Neural cell (in vitro differentiated cells): ENCODE results near the gene SKI. TPM values are rescaled to one million over a fixed set of nuclear protein-coding genes. Genes with fewer than 3 reads are reported as not detected.

Experiments used
- H2AFZ ChIP-seq: fragments of 200-600, 300-800 bp; sonication (generic), shearing (Covaris generic); 2 replicates; pipeline ENCODE4 v1.6.0; 2014; ENCODE audit warnings: low read depth, mild to moderate bottlenecking, antibody characterized with exemption, low read length, moderate library complexity
- H3F3A ChIP-seq: fragments of 200-600 bp; shearing (Covaris generic); 2 replicates; pipeline ENCODE4 v1.6.1; 2016; ENCODE audit warnings: mild to moderate bottlenecking, moderate library complexity, mixed read lengths, antibody characterized with exemption, low read length; ENCODE audit not compliant: insufficient read depth, poor library complexity, severe bottlenecking
- H3K27ac ChIP-seq: fragments of 200-600, 300-800 bp; sonication (generic), shearing (Covaris generic); 2 replicates; pipeline ENCODE4 v1.5.1; 2014; ENCODE audit warnings: mild to moderate bottlenecking, low read length, moderate library complexity
- H3K27me3 ChIP-seq: fragments of 300-800, 200-600 bp; sonication (generic), shearing (Covaris generic); 2 replicates; pipeline ENCODE4 v1.6.0; 2014; ENCODE audit warnings: mild to moderate bottlenecking, low read depth, low read length, moderate library complexity; ENCODE audit not compliant: insufficient read depth
- H3K36me3 ChIP-seq: fragments of 300-800, 200-600 bp; sonication (generic), shearing (Covaris generic); 2 replicates; pipeline ENCODE4 v1.5.1; 2014; ENCODE audit warnings: mild to moderate bottlenecking, antibody characterized with exemption, low read length, moderate library complexity; ENCODE audit not compliant: insufficient read depth
- H3K4me2 ChIP-seq: fragments of 300-800, 200-600 bp; sonication (generic), shearing (Covaris generic); 2 replicates; pipeline ENCODE4 v1.6.0; 2014; ENCODE audit warnings: mild to moderate bottlenecking, low read length
- H3K4me3 ChIP-seq: fragments of 300-800, 200-600 bp; sonication (generic), shearing (Covaris generic); 2 replicates; pipeline ENCODE4 v1.5.1; 2014; ENCODE audit warnings: mild to moderate bottlenecking, low read length, moderate library complexity
- H3K79me2 ChIP-seq: fragments of 200-600 bp; shearing (Covaris generic); replicated peaks from 2 replicates; pipeline ENCODE4 v1.6.0; 2014; ENCODE audit warnings: mild to moderate bottlenecking, low read length, moderate library complexity; ENCODE audit not compliant: insufficient read depth
- H3K9ac ChIP-seq: fragments of 300-800, 200-600 bp; sonication (generic), shearing (Covaris generic); 2 replicates; pipeline ENCODE4 v1.6.1; 2016; ENCODE audit warnings: mild to moderate bottlenecking, low read length, mixed read lengths
- H3K9me2 ChIP-seq: fragments of 200-600 bp; shearing (Covaris generic); 2 replicates; pipeline ENCODE4 v1.6.1; 2016; ENCODE audit warnings: mild to moderate bottlenecking, low read length, mixed read lengths; ENCODE audit not compliant: insufficient read depth
- H3K9me3 ChIP-seq: fragments of 200-600, 300-800 bp; sonication (generic), shearing (Covaris generic); 2 replicates; pipeline ENCODE4 v1.6.1; 2016; ENCODE audit warnings: mild to moderate bottlenecking, mixed run types, low read length, moderate library complexity, mixed read lengths
- H4K20me1 ChIP-seq: fragments of 200-600 bp; shearing (Covaris generic); 2 replicates; pipeline ENCODE4 v1.6.1; 2016; ENCODE audit warnings: mild to moderate bottlenecking, mixed run types; ENCODE audit not compliant: insufficient read depth
- EP300 ChIP-seq: fragments of 450-650 bp; conservative IDR thresholded peaks from 2 replicates; pipeline ENCODE4 v1.6.1; 2014; ENCODE audit warnings: antibody characterized with exemption, mild to moderate bottlenecking, moderate library complexity; ENCODE audit not compliant: poor library complexity, severe bottlenecking
- EZH2 ChIP-seq: fragments of 200-600, 300-800 bp; shearing (Covaris generic), sonication (generic); IDR thresholded peaks from 2 replicates; pipeline ENCODE4 v1.6.1; 2014; ENCODE audit warnings: antibody characterized with exemption, low read length, borderline replicate concordance, mild to moderate bottlenecking; ENCODE audit not compliant: insufficient read depth, poor library complexity, severe bottlenecking
- MXI1 ChIP-seq: fragments of 450-650 bp; conservative IDR thresholded peaks from 2 replicates; pipeline ENCODE4 v1.6.1; 2014; ENCODE audit warnings: antibody characterized with exemption, mild to moderate bottlenecking; ENCODE audit not compliant: poor library complexity, severe bottlenecking
- POLR2AphosphoS5 ChIP-seq: IDR thresholded peaks from 2 replicates; pipeline ENCODE4 v1.6.1; 2012
- RAD21 ChIP-seq: fragments of 450-650 bp; conservative IDR thresholded peaks from 2 replicates; pipeline ENCODE4 v1.6.1; 2014; ENCODE audit warnings: antibody characterized with exemption, mild to moderate bottlenecking, moderate library complexity
- SMC3 ChIP-seq: fragments of 450-650 bp; conservative IDR thresholded peaks from 2 replicates; pipeline ENCODE4 v1.6.1; 2014; ENCODE audit warnings: antibody characterized with exemption, mild to moderate bottlenecking, moderate library complexity; ENCODE audit not compliant: poor library complexity
- TAF1 ChIP-seq: IDR thresholded peaks from 2 replicates; pipeline ENCODE4 v1.6.1; 2012; ENCODE audit warnings: low read depth
- polyA plus RNA-seq: library from polyadenylated mRNA; depleted of rRNA; stranded (reverse); fragments of >200 nt; gene quantifications from 2 replicates; pipeline ENCODE4 v1.2.3, GENCODE V29; 2014
- TF ChIP-seq, protein P1 (sequence below): fragments of 450-650 bp; IDR thresholded peaks from 2 replicates; pipeline ENCODE4 v1.5.1; 2014; ENCODE audit warnings: antibody characterized with exemption, mild to moderate bottlenecking, moderate library complexity; ENCODE audit not compliant: poor library complexity, severe bottlenecking
- TF ChIP-seq, protein P2 (sequence below): IDR thresholded peaks from 2 replicates; pipeline ENCODE4 v1.6.1; 2012; ENCODE audit warnings: borderline replicate concordance

The SKI gene
- polyA plus RNA-seq, 1 donor from 2014 or later: 4.1 TPM

DNA sequence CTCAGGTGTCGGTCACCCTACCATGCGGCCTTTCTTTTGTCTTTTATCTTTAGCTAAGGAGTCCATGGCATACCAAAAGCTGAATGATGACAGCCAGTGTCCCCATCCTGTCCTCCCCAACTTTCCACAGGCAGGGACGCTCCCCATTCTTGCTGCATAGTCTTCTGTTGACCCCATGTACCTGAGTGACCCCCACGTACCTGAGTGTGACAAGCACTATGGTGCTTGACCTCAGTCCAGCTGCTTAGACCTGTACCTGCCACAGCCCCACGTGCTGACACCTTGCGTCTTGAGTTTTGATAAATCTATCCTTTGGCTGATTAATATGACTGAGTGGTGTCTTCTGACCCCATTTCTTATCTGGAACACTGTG, 26.9 kb downstream of the SKI start:
- TF ChIP-seq EZH2 (no peak), RAD21 (no peak), TAF1 (no peak), EP300 (no peak)
- H3K9me3 ChIP-seq: no peaks in the 10 kb centered on the region
- H3K9ac ChIP-seq: no peak overlapping the region

DNA sequence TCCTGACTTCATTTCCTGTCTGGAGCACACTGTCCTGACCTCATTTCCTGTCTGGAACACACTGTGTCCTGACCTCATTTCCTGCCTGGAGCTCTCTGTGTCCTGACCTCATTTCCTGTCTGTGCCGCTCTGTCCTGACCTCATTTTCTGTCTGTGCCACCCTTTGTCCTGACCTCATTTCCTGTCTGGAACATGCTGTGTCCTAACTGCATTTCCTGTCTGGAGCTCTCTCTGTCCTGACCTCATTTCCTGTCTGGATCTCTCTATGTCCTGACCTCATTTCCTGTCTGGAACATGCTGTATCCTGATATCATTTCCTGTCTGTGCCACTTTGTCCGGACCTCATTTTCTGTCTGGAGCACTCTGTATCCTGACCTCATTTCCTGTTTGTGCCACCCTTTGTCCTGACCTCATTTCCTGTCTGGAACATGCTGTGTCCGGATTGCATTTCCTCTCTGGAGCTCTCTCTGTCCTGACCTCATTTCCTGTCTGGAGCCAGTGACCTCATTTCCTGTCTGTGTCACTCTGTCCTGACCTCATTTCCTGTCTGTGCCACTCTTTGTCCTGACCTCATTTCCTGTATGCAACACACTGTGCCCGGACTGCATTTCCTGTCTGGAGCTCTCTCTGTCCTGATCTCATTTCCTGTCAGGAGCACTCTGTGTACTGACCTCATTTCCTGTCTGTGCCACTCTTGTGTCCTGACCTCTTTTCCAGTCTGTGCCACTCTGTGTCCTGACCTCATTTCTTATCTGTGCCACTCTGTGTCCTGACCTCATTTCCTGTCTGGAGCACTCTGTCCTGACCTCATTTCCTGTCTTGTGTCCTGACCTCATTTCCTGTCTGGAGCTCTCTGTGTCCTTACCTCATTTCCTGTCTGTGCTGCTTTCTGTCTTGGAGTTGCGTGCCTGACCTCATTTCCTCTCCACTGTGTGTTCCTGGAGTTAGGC, 27.6 kb downstream of the SKI start:
- Histone ChIP-seq H3K9me2 (no peaks in the 10 kb centered on the region), H3K9ac (no peak overlapping the region), H3K36me3 (no peaks in the 10 kb centered on the region), H3K9me3 (no peaks in the 10 kb centered on the region), H3F3A (no peaks in the 10 kb centered on the region), H3K4me3 (no peak overlapping the region), H4K20me1 (no peaks in the 10 kb centered on the region), H2AFZ (no peak overlapping the region), H3K4me2 (no peak overlapping the region), H3K79me2 (peaks cover 92% of the 10 kb centered on the region), H3K27me3 (no peaks in the 10 kb centered on the region), H3K27ac (peak overlapping the region; percentile 56)
- TF ChIP-seq, protein P1, sequence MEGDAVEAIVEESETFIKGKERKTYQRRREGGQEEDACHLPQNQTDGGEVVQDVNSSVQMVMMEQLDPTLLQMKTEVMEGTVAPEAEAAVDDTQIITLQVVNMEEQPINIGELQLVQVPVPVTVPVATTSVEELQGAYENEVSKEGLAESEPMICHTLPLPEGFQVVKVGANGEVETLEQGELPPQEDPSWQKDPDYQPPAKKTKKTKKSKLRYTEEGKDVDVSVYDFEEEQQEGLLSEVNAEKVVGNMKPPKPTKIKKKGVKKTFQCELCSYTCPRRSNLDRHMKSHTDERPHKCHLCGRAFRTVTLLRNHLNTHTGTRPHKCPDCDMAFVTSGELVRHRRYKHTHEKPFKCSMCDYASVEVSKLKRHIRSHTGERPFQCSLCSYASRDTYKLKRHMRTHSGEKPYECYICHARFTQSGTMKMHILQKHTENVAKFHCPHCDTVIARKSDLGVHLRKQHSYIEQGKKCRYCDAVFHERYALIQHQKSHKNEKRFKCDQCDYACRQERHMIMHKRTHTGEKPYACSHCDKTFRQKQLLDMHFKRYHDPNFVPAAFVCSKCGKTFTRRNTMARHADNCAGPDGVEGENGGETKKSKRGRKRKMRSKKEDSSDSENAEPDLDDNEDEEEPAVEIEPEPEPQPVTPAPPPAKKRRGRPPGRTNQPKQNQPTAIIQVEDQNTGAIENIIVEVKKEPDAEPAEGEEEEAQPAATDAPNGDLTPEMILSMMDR: no peak
- TF ChIP-seq TAF1 (no peak), MXI1 (no peak)

More for the DNA sequence above, 26.9 kb downstream of the SKI start:
- Histone ChIP-seq H3K27ac (peak overlapping the region; percentile 56), H3K9me2 (no peaks in the 10 kb centered on the region), H3F3A (no peaks in the 10 kb centered on the region), H3K36me3 (no peaks in the 10 kb centered on the region), H4K20me1 (no peaks in the 10 kb centered on the region), H3K4me3 (no peak overlapping the region), H3K79me2 (peaks cover 92% of the 10 kb centered on the region), H2AFZ (no peak overlapping the region), H3K4me2 (no peak overlapping the region), H3K27me3 (no peaks in the 10 kb centered on the region)

DNA sequence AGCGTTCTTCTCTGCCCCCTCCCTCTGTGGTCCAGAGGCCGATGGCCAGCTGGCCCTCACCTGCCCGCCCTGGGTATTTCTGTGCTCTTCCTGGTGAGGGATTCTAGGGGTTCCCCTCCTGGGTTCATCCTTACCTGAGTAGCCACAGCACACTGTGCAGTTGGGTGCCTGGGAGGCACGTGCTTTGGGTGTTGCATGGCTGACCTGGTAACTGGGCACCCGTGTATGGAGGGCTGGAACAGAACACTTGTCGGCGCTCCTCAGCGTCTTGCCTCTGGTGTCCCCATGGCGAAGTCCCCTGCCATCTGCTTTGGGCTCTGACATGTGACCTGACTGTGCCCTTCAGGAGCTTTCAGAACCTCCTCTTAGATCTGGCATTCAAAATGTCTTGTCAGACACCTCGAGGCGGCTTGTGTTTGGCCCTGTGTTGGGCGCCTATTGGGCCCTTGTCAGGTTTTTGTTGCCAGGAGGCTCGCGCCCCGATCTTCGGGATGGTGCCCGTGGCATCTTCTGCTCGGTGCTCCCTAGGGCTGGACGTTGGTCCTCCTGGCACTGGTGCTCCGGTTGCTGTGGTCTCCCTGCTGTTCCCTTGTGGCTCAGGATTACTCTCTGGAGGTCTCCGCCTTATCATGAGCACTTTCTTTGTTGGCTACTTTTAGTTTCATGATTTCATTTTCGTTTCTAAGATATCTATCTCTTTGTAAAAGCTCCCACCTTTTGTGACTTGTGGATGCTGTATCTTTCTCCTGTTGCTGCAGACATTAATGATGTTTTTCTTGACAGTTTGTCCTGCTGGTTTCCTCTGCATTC, 28.5 kb downstream of the SKI start:
- H3K27ac ChIP-seq: peak overlapping the region; percentile 56
- TF ChIP-seq MXI1 (no peak), EZH2 (no peak), SMC3 (no peak), POLR2AphosphoS5 (no peak)
- TF ChIP-seq, protein P2, sequence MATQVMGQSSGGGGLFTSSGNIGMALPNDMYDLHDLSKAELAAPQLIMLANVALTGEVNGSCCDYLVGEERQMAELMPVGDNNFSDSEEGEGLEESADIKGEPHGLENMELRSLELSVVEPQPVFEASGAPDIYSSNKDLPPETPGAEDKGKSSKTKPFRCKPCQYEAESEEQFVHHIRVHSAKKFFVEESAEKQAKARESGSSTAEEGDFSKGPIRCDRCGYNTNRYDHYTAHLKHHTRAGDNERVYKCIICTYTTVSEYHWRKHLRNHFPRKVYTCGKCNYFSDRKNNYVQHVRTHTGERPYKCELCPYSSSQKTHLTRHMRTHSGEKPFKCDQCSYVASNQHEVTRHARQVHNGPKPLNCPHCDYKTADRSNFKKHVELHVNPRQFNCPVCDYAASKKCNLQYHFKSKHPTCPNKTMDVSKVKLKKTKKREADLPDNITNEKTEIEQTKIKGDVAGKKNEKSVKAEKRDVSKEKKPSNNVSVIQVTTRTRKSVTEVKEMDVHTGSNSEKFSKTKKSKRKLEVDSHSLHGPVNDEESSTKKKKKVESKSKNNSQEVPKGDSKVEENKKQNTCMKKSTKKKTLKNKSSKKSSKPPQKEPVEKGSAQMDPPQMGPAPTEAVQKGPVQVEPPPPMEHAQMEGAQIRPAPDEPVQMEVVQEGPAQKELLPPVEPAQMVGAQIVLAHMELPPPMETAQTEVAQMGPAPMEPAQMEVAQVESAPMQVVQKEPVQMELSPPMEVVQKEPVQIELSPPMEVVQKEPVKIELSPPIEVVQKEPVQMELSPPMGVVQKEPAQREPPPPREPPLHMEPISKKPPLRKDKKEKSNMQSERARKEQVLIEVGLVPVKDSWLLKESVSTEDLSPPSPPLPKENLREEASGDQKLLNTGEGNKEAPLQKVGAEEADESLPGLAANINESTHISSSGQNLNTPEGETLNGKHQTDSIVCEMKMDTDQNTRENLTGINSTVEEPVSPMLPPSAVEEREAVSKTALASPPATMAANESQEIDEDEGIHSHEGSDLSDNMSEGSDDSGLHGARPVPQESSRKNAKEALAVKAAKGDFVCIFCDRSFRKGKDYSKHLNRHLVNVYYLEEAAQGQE: no peak
- H3F3A ChIP-seq: no peaks in the 10 kb centered on the region
- no peaks in the 10 kb centered on the region for H3K9me2 ChIP-seq
- no peak overlapping the region for H2AFZ ChIP-seq
- H3K79me2 ChIP-seq: peaks cover 92% of the 10 kb centered on the region
- no peaks in the 10 kb centered on the region for H3K36me3 ChIP-seq
- H3K4me3 ChIP-seq: no peak overlapping the region
- no peaks in the 10 kb centered on the region for H3K9me3 ChIP-seq
- no peaks in the 10 kb centered on the region for H4K20me1 ChIP-seq
- H3K27me3 ChIP-seq: no peaks in the 10 kb centered on the region
- H3K9ac ChIP-seq: no peak overlapping the region
- no peak overlapping the region for H3K4me2 ChIP-seq
